Measurements from ENCODE around the gene TTC21A.

TTC21A gene

DNA sequence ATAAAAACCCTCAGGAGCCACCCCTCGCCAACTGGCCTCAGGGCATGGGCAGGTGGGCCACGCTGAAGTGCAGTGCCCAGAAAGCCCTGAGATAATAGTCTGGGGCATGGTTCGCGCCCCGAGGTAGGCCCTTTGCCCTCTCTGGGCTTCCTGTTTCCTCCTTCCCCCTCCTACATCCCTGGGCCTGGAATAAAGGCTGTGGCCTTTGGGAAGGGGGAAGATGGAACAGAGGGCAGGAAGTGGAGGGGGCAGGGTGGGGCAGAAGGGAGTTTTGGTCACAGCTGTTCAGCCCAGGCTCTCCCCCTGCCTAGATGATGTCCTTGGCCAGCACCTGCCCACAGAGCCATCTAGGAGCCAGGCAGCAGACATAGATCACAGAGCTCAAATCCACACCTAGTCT is 34.6 kb downstream of the TTC21A start:
- intact Hi-C loops (cut with micrococcal nuclease): no loop called here
- Mint-ChIP-seq H3K9me3 (no peaks in the 10 kb centered on the region), H3K36me3 (ENCODE audit: low read depth) (peaks cover 67% of the 10 kb centered on the region), H3K4me3 (no peak overlapping the region), H3K27me3 (no peaks in the 10 kb centered on the region), H3K27ac (peak overlapping the region; percentile 69), H3K4me1 (ENCODE audit: low read depth) (peaks cover 87% of the 10 kb centered on the region)

DNA sequence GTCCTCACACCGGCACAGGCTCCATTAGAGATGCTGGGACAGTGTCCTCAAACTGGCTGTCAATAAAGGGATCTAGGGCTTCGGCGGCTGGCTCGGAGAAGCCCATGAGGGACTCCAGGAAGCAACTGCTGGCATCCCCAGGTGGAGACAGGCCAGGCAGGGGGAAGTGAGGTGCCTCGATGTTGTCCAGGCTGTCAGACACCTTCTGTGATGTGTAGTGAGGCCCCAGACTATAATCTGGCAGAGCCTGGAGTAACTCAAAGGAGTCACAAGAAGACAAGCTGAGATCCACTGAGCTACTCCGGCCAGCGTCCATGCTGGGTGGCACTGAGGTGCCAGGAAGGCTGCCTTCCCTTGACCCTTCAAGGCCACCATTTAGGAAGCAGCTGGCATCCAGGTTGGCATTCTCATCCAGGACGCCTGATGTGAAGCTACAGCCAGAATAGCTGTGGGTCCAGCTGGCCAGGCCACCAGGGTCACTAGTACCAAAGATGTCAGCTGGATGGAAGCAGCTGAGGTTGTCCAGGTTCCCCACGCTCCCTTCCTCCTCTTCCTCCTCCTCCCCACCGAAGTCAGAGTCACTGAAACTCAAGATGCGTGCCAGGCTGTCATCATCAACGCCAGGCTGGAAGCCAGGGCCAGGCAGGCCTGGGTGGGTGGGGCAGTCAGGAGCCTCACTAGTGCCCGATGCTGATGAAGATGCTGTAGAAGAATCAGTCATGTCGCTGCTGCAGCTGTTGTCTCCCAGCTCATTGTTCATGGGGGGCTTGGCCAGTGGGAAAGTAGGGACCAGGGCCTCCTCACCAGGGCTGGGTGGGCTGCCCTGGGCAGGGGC is 35.8 kb downstream of the TTC21A start:
- peaks cover 61% of the 10 kb centered on the region for H3K36me3 Mint-ChIP-seq (ENCODE audit: low read depth)
- no peaks in the 10 kb centered on the region for H3K9me3 Mint-ChIP-seq
- H3K4me1 Mint-ChIP-seq (ENCODE audit: low read depth): peaks cover 91% of the 10 kb centered on the region
- H3K4me3 Mint-ChIP-seq: peak overlapping the region; percentile 20
- intact Hi-C loops (cut with micrococcal nuclease): no loop called here
- H3K27ac Mint-ChIP-seq: peak overlapping the region; percentile 69
- H3K27me3 Mint-ChIP-seq: no peaks in the 10 kb centered on the region

DNA sequence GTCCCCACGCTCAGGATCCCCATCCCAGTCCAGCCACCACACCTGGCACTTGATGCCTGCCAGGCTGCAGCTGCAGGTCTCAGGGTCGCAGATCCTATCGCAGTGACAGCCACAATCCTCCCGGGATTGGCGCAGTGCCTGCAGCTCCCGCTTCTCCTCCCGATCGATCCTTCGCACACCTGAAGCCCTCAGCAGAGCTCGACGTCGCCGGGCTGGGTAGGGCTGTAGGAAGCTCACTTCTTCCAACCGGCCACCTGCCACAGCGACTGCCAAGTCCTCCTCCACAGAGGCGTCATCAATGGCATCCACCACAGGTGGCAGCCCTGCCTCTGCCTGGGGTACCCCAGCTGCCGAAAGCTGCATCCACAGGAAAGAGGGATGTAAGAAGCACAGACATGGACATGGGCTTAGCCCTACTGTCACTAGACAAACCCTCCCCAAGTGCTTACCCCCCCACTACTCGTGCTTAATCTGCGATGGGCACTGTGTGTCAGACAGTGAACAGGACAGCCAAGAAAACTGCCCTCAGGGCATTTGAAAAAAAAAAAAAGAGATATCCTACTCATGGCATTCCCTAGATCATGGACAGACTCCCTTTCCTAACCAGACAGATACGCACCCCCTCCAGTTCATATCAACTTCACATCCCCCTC is 36.7 kb downstream of the TTC21A start:
- H3K4me1 Mint-ChIP-seq (ENCODE audit: low read depth): peaks cover 91% of the 10 kb centered on the region
- H3K9me3 Mint-ChIP-seq: no peaks in the 10 kb centered on the region
- intact Hi-C loops (cut with micrococcal nuclease): no loop called here
- H3K27ac Mint-ChIP-seq: peak overlapping the region; percentile 59
- H3K27me3 Mint-ChIP-seq: no peaks in the 10 kb centered on the region
- H3K36me3 Mint-ChIP-seq (ENCODE audit: low read depth): peaks cover 61% of the 10 kb centered on the region
- H3K4me3 Mint-ChIP-seq: no peak overlapping the region

DNA sequence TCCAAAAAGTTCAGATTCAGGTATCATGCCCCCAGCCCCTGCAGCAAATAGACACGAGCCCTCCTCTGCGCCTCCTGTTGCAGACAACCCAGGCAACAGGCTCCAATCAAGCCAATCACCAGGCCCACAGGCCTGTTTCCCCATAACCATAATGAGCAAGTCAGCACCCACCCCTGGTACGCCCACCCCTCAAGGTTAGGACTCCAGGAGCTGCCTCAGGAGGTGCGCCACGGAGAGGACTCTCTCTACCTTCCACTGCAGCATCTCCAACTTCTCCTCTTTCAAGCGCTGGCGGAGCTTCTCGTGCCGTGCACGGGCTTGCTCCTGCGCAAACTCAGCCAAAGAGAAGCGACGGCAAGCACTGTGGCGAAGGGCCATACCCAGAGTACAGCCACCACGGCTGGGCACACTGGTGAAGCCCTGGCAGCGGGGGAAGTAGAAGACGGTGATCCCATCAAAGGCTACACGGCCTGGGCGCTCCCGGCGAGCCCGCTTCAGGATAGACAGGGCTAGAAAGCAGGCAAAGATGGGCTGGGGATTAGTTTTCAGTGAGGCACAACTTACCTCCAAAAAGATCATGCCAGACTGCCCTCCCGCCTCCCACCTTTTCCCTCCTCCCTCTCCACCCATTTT is 37.4 kb downstream of the TTC21A start:
- Mint-ChIP-seq H3K36me3 (ENCODE audit: low read depth) (peaks cover 67% of the 10 kb centered on the region), H3K27ac (peak overlapping the region; percentile 59), H3K27me3 (no peaks in the 10 kb centered on the region), H3K4me3 (no peak overlapping the region), H3K4me1 (ENCODE audit: low read depth) (peaks cover 91% of the 10 kb centered on the region), H3K9me3 (no peaks in the 10 kb centered on the region)
- intact Hi-C loops (cut with micrococcal nuclease): no loop called here

DNA sequence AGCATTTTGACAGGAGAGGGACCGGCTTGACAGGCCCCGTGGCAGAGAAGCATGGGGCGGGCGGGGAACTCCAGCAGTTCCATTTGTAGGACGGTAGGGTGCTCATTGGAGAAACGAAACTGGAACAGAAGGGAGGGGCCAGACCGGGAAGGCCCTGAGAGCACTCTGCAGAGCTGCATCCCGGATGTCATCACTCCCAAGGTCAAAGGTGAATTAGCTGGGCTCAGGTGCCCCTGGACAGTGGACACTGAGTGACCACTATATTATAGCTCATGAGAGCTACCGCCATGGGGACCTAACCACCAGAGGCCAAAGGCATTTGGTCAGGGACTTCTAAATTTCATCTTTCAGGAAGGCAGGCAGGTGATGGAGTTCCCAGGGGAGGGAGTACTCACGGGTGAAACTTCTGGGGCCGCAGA is 38.6 kb downstream of the TTC21A start:
- Mint-ChIP-seq H3K4me1 (ENCODE audit: low read depth) (peaks cover 93% of the 10 kb centered on the region), H3K36me3 (ENCODE audit: low read depth) (peaks cover 69% of the 10 kb centered on the region), H3K4me3 (peak overlapping the region; percentile 53), H3K9me3 (no peaks in the 10 kb centered on the region), H3K27me3 (no peaks in the 10 kb centered on the region), H3K27ac (peak overlapping the region; percentile 89)
- intact Hi-C loops (cut with micrococcal nuclease): no loop called here

DNA sequence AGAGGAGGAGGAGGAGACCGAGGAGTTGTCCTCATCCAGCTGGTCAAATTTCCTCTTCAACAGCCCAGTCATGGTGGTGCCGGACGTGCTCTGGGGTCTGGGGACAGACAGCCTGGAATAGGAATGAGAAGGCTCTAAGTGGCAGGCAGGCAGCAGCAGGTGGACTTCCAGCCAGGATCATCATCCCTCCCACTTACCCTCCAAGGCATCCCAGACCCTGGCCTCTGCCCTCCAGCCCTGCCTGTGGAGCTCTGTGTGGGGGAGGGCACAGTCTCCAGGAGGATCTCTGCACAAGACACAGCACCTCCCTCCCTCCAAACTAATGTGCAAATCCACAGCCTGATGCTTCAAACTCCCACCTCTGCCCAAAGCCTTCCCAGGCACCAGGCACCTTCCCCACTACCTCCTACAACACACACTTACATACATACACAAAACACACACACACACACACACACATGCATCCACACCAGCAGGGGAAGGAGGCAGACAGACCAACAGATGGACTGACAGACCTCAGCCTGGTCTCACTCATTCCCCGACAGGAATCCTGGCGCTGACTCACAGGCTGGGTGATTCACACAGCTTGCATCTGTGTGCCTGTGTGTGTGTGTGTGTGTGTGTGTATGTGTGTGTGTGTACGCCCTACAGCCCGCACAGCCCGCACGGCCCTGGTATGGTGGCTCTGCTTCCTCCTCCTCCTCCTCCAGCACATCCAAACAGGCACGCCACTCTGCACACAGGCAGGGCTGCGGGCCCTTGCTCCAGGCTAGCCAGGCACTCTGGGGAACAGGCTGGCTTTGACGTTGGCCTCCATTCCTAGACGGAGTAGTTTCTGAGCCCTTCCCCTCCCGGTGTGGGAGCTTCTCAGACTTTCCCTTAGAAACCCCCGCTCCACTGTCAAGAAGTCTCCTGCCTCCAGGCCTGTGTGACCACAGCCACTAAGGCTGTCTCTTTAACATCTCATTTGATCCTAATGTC is 39.4 kb downstream of the TTC21A start:
- H3K9me3 Mint-ChIP-seq: no peaks in the 10 kb centered on the region

DNA sequence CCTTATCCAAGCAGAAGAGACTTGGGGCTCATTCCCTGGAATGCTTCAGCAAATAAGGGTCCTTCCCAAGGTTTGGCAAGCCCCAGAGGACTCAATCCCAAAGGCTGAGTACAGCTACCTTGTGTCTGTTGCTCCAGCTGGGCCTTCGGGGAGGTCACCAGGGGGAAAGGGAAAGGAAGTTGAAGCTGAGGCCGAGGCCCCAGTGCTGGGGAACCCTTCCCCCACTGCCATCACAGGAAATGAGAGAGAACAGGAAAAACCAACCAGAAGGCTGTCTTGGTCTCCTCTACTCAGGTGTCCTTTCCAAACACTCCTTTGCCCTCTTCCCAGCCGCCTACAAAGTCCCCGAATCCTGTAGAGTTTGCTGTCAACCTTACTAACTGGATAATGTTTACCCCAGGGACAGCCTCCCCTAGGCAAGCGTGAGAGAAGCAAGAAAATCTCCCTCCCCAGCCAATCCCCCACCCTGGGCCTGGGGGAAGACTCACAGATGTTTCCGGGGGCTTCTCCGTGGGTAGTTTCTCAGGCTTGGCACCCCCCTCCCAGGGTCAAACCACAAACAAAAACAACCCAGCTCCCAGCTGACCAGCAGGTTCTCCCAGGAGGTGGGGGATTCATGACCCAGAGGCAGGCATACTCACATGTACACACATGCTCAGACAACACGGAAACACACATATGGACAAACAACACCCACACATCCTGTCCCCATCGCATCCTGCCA is 40.4 kb downstream of the TTC21A start:
- Mint-ChIP-seq H3K27ac (peak overlapping the region; percentile 89), H3K4me3 (peak overlapping the region; percentile 67), H3K27me3 (no peaks in the 10 kb centered on the region), H3K9me3 (no peaks in the 10 kb centered on the region), H3K36me3 (ENCODE audit: low read depth) (peaks cover 63% of the 10 kb centered on the region), H3K4me1 (ENCODE audit: low read depth) (peaks cover 92% of the 10 kb centered on the region)
- intact Hi-C loops (cut with micrococcal nuclease): loop anchor here (1.0 kb wide), 1 partner anchor 34 kb away; no protein-coding TSS in a partner anchor

More for the DNA sequence above, 39.4 kb downstream of the TTC21A start:
- H3K4me1 Mint-ChIP-seq (ENCODE audit: low read depth): peaks cover 93% of the 10 kb centered on the region
- intact Hi-C loops (cut with micrococcal nuclease): no loop called here
- peaks cover 63% of the 10 kb centered on the region for H3K36me3 Mint-ChIP-seq (ENCODE audit: low read depth)
- H3K4me3 Mint-ChIP-seq: peak overlapping the region; percentile 67
- H3K27ac Mint-ChIP-seq: peak overlapping the region; percentile 89
- no peaks in the 10 kb centered on the region for H3K27me3 Mint-ChIP-seq

DNA sequence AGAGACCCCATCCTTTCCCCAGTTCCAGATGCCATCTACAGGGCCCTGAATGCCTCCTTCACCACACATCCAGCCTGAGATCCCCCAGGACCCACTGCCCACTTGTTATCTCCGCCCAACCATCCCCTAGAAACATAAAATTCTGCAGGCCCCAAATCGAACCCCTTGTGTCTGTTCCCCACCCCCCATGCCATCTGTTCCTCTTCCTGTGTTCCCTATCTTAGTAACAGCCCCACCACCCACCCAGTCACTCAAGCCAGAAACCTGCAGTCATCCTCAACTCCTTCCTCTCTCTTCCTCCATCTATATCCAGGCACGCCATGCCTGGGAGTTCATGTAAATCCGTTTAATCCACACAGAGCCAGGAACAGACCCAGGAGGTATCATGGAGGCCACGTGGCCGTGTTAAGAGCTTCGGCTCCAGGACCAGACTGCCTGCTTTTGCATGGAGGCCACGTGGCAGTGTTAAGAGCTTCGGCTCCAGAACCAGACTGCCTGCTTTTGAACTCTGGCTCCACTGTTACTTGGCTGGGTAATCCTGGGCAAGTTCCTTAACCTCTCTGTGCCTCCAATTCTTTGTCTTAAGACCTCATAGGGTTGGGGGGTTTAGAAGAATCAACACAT is 41.1 kb downstream of the TTC21A start:
- intact Hi-C loops (cut with micrococcal nuclease): loop anchor here (1.0 kb wide), 1 partner anchor 34 kb away; no protein-coding TSS in a partner anchor
- no peaks in the 10 kb centered on the region for H3K27me3 Mint-ChIP-seq
- peak overlapping the region; percentile 89 for H3K27ac Mint-ChIP-seq
- H3K4me3 Mint-ChIP-seq: peak overlapping the region; percentile 67
- peaks cover 85% of the 10 kb centered on the region for H3K4me1 Mint-ChIP-seq (ENCODE audit: low read depth)
- H3K36me3 Mint-ChIP-seq (ENCODE audit: low read depth): peaks cover 56% of the 10 kb centered on the region
- no peaks in the 10 kb centered on the region for H3K9me3 Mint-ChIP-seq

DNA sequence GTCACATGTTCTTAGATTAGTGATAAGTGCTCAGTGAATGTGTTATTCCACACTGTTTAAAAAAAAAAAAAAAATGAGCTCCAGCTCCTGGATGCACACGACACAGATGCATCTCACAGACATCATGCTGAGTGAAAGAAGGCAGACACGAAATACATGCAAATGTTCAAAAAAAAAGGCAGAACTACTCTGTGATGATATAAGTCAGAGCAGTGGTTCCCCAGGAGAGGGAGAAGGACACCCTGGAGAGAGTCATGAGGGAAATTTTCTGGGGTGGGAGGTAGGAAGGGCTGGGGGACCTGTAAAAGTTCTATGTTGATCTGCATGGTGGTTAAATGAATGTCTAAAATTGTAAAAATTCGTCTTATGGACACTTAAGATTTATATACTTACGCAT is 41.6 kb downstream of the TTC21A start:
- Mint-ChIP-seq H3K4me1 (ENCODE audit: low read depth) (peaks cover 80% of the 10 kb centered on the region), H3K36me3 (ENCODE audit: low read depth) (peaks cover 51% of the 10 kb centered on the region), H3K27ac (peak overlapping the region; percentile 89), H3K27me3 (no peaks in the 10 kb centered on the region), H3K4me3 (peak overlapping the region; percentile 67), H3K9me3 (no peaks in the 10 kb centered on the region)
- intact Hi-C loops (cut with micrococcal nuclease): no loop called here

DNA sequence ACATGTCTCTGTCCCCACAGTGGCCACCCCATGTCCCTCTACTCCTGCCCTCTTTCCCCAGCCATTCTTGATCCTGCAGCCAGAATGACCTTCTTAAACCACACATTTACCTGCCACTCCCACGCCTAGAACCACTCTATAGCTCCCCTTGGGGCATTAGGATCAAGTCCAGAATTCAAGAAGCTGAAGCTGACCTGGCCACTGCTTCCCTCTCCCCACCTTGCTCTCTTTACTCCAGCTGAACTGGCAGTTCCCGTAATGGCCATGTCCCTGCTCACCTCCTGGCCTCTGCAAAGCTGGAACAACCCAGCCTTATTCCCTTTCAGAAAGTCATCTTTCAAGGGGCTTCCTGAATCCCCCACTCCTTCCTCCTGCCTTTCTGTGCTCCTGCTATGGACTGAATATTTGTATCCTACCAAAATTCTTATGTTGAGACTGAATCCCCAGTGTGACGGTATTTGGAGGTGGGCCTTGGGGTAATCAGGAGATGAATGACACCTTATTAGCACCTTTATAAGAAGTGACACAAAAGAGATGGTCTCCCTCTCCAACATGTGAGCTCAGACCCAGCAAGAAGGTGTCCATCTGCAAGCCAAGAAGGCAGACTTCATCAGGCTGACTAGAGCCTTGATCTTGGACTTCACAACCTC is 42.1 kb downstream of the TTC21A start:
- H3K36me3 Mint-ChIP-seq (ENCODE audit: low read depth): peaks cover 45% of the 10 kb centered on the region
- peak overlapping the region; percentile 89 for H3K27ac Mint-ChIP-seq
- no peaks in the 10 kb centered on the region for H3K9me3 Mint-ChIP-seq
- intact Hi-C loops (cut with micrococcal nuclease): loop anchor here (2.0 kb wide), 1 partner anchor 41 kb away; no protein-coding TSS in a partner anchor
- peaks cover 80% of the 10 kb centered on the region for H3K4me1 Mint-ChIP-seq (ENCODE audit: low read depth)
- H3K4me3 Mint-ChIP-seq: no peak overlapping the region
- peaks cover 4% of the 10 kb centered on the region for H3K27me3 Mint-ChIP-seq

DNA sequence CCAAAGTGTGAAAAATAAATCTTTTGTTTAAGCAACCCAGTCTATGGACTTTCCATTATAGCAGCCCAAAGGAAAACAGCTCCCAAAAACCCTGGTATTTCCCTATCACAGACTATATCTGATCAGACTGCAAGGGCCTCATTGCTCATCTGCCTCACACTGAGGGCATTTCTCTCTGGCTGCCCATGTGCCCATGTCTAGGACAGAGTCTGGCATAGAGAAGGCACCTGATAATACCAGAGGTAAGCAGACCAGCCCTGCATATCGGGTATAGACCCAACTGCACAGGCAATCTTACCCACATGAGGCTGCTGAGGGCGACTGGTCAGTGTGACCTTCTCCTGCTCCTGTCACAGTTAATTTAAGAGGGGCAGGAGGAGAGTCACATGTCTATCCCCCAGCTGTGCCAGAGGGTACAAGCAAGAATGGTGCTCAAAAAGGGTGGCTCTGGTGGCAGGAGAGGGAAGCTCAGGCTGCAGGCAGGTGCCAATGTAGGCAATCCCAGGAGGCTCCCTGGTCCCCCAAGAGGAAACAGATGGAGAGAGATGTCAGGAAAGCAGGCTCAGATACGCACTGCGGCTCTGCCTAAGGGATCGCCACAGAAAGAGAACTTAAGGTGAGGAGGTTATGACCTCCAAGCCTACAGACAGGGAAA is 42.8 kb downstream of the TTC21A start:
- no peaks in the 10 kb centered on the region for H3K9me3 Mint-ChIP-seq
- peaks cover 80% of the 10 kb centered on the region for H3K4me1 Mint-ChIP-seq (ENCODE audit: low read depth)
- intact Hi-C loops (cut with micrococcal nuclease): loop anchor here (2.0 kb wide), 1 partner anchor 41 kb away; no protein-coding TSS in a partner anchor
- H3K36me3 Mint-ChIP-seq (ENCODE audit: low read depth): peaks cover 39% of the 10 kb centered on the region
- H3K27ac Mint-ChIP-seq: peak overlapping the region; percentile 89
- H3K4me3 Mint-ChIP-seq: peak overlapping the region; percentile 88
- peaks cover 5% of the 10 kb centered on the region for H3K27me3 Mint-ChIP-seq
